ENCODE data around the gene DCUN1D4. TPM values are rescaled to one million over a fixed set of nuclear protein-coding genes. Genes with fewer than 3 reads are reported as not detected.

The DCUN1D4 gene
- total RNA-seq, 1 experiment from 2014 or later: 39.8 TPM

GRCh38 chr4:51958199-51958968 is 115.4 kb downstream of the DCUN1D4 start:
- DNase-seq (ENCODE audit: extremely low read depth, low read depth): no peak

- no peak for DNase-seq (ENCODE audit: extremely low read depth, low read depth)
These were observed 117.5 kb downstream of the DCUN1D4 start for GRCh38 chr4:51960486-51960885.

- DNase-seq (ENCODE audit: extremely low read depth, low read depth): no peak
These were observed 121.0 kb downstream of the DCUN1D4 start for GRCh38 chr4:51963841-51964517.

- no peak for DNase-seq (ENCODE audit: extremely low read depth, low read depth)
These were observed 122.9 kb downstream of the DCUN1D4 start for GRCh38 chr4:51965862-51966261.

Other genes with a start within 250 kb of the DCUN1D4 start
- 0.12 and 0.15 TPM in 2 replicates for gene LRRC66, start 177.2 kb downstream of the DCUN1D4 start, total RNA-seq (2014; rRNA removed; shearing (Covaris generic))
- gene SGCB, start 195.1 kb downstream of the DCUN1D4 start, total RNA-seq (2014; rRNA removed; shearing (Covaris generic)): 12.1 and 12.4 TPM in 2 replicates
- gene SPATA18, start 208.2 kb downstream of the DCUN1D4 start, total RNA-seq (2014; rRNA removed; shearing (Covaris generic)): 4.1 and 5.7 TPM in 2 replicates

Measured in NCI-H460 (cell line).